22Rv1 (cell line): ENCODE data around the gene FYN.

Source experiments
- CTCF ChIP-seq: fragments of 450-650 bp; IDR thresholded peaks from 2 replicates; pipeline ENCODE4 v1.5.1; 2017; ENCODE audit warnings: mild to moderate bottlenecking
- ZFX ChIP-seq: fragments of 450-650 bp; IDR thresholded peaks from 2 replicates; pipeline ENCODE4 v1.6.1; 2017; ENCODE audit warnings: antibody characterized with exemption, borderline replicate concordance

GRCh38 chr6:111750153-111750552 lies 123.1 kb downstream of the FYN start:
- no peak for TF ChIP-seq CTCF
- TF ChIP-seq ZFX, result no peak
